Upper lobe of right lung (tissue), 1 donor: ENCODE measurements around the gene MAP3K20. TPM values are rescaled to one million over a fixed set of nuclear protein-coding genes. Genes with fewer than 3 reads are reported as not detected.

ENCODE experiments used
- ATAC-seq: fragments of 200-7000 bp; cut with Tn5 transposase; one replicate; pipeline ENCODE4 v1.9.1; 2020; ENCODE audit warnings: mild to moderate bottlenecking, moderate library complexity
- DNase-seq: peaks from one replicate; pipeline ENCODE4 v3.0.0-alpha.2; 2020
- H3K27ac ChIP-seq: fragments of 200-600 bp; one replicate; pipeline ENCODE4 v1.8.0; 2022
- H3K27me3 ChIP-seq: fragments of 200-600 bp; one replicate; pipeline ENCODE4 v1.8.0; 2022; ENCODE audit warnings: mild to moderate bottlenecking
- H3K36me3 ChIP-seq: fragments of 200-600 bp; one replicate; pipeline ENCODE4 v1.8.0; 2022
- H3K4me1 ChIP-seq: fragments of 200-600 bp; one replicate; pipeline ENCODE4 v1.8.0; 2022
- H3K4me3 ChIP-seq: fragments of 200-600 bp; one replicate; pipeline ENCODE4 v1.8.0; 2022; ENCODE audit warnings: mild to moderate bottlenecking
- H3K9me3 ChIP-seq: fragments of 200-600 bp; one replicate; pipeline ENCODE4 v1.8.0; 2022
- intact Hi-C: fragments of 100-400 bp; cut with DNase I; formaldehyde crosslinking; loops from one replicate; pipeline ENCODE4 v1.11.0; 2022
- total RNA-seq: library from RNA; stranded (reverse); fragmentation: NEBNext Ultra II Directional; extraction: Animal tissue kit (Norgen Biotek cat#: 25700); gene quantifications from one replicate; pipeline ENCODE4 v1.2.1, GENCODE V29; 2021
- TF ChIP-seq, protein P1 (sequence below): fragments of 200-600 bp; IDR thresholded peaks from one replicate; pipeline ENCODE4 v1.8.0; 2022; ENCODE audit warnings: antibody characterized with exemption
- donor health status: DM: no; HTN: yes; CAD: no; lungs with severe emphysema.

Gene MAP3K20
- total RNA-seq, 1 donor from 2014 or later: 52.0 TPM

DNA sequence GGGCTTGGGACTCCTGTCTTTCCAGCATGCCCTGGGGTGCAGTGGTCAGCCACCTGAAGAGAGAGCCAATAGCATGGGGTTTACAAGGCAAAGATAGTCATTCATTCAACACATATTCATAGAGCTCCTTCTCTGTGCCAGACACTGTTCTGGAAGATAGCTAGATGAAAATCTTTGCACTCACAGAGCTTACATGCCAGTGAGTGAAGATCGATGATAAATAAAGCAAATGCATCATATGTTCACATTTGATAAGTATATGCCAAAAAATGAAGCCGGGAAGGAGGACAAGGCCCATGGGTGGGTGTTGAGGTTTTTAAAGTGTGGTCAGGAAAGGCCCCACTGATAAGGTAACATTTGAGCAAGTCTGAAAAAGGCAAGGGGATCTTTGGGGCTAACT, 148.2 kb downstream of the MAP3K20 start:
- no peak for DNase-seq
- Histone ChIP-seq H3K4me1 (peaks cover 11% of the 10 kb centered on the region), H3K9me3 (no peaks in the 10 kb centered on the region), H3K4me3 (no peak overlapping the region), H3K36me3 (no peaks in the 10 kb centered on the region), H3K27ac (no peak overlapping the region), H3K27me3 (no peaks in the 10 kb centered on the region)
- intact Hi-C loops: no loop called here
- no peak for ATAC-seq
- TF ChIP-seq, protein P1, sequence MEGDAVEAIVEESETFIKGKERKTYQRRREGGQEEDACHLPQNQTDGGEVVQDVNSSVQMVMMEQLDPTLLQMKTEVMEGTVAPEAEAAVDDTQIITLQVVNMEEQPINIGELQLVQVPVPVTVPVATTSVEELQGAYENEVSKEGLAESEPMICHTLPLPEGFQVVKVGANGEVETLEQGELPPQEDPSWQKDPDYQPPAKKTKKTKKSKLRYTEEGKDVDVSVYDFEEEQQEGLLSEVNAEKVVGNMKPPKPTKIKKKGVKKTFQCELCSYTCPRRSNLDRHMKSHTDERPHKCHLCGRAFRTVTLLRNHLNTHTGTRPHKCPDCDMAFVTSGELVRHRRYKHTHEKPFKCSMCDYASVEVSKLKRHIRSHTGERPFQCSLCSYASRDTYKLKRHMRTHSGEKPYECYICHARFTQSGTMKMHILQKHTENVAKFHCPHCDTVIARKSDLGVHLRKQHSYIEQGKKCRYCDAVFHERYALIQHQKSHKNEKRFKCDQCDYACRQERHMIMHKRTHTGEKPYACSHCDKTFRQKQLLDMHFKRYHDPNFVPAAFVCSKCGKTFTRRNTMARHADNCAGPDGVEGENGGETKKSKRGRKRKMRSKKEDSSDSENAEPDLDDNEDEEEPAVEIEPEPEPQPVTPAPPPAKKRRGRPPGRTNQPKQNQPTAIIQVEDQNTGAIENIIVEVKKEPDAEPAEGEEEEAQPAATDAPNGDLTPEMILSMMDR: no peak

DNA sequence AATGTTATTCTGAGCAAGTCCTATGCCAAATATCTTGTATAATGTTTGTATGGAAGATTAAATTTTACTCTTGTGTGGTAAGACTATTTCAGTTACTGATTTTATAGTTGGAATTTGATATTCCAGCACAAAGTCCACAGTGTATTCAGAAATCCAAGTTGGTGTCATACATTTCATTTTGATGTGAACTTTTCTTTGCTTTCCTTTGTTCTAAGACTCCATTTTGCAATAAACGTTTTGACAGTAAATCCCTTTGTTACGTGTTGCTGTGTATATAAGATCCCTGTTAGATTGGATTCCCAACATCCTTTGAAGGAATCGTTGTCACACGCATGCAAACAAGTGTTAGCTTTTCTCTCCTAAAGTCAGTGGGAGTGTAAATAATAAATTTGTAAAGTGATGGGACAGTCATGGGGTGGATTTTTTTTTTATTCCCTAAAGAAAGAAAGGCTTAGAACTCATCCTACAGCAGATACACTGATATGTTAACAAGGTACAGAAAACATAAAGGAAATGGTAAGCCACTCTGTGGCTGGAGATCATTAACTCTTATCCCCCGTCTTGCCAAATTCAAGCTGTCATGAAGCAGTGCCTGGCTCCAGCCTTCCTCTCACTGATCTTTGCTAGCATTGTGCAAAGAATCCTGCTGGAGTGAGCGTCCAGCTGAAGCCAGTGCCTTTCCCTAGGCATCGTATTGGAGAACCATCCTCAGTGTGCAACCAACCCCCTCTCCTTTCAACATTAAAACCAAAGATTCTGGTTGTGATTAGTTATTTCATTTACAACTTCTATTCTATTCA, 151.5 kb downstream of the MAP3K20 start:
- no peaks in the 10 kb centered on the region for H3K27me3 ChIP-seq
- ATAC-seq (no peak), DNase-seq (no peak)
- TF ChIP-seq, protein P1: no peak
- intact Hi-C loops: no loop called here
- H3K36me3 ChIP-seq: no peaks in the 10 kb centered on the region
- peaks cover 13% of the 10 kb centered on the region for H3K4me1 ChIP-seq
- no peaks in the 10 kb centered on the region for H3K9me3 ChIP-seq
- no peak overlapping the region for H3K4me3 ChIP-seq
- H3K27ac ChIP-seq: no peak overlapping the region

DNA sequence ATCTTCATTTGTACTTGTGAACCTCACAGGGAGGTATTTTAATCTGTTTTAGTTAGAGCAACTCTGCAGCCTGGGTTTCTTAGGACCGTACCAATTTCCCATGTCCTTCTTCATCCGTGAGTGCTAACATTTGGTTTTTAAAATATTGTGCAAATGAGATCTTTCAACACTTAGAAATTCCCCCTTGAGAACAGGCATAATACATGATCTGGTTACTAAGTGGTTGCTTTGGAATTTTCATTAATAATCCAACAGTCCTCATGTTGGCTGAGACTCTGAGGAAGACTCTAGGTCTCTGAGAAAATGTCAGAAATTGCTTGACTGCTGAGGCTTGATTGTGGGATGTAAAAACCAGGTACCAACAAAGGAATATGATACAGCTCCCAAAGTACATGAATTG, 153.4 kb downstream of the MAP3K20 start:
- no peaks in the 10 kb centered on the region for H3K27me3 ChIP-seq
- intact Hi-C loops: no loop called here
- DNase-seq (no peak), ATAC-seq (no peak)
- TF ChIP-seq, protein P1: no peak
- H3K4me3 ChIP-seq: no peak overlapping the region
- H3K27ac ChIP-seq: no peak overlapping the region
- H3K9me3 ChIP-seq: no peaks in the 10 kb centered on the region
- H3K4me1 ChIP-seq: peaks cover 13% of the 10 kb centered on the region
- H3K36me3 ChIP-seq: peaks cover 9% of the 10 kb centered on the region

DNA sequence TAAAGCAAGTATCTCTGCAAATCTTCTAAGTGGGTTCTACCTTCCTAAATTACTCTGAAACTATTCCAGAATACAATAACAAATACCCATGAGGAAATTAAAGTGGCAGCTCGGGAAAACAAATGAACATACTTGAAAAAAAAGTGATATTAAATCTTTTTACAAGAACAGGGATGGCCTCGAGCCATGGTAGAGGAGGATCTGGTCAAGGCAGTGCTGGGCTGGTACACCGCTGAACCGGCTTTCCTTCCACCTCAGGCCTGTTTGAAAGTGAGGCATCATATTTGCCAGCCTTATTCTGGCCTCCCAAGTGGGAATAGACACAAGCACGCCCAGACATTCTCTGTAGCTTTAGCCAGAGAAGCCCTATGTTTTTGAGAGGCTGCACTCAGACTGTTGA, 154.5 kb downstream of the MAP3K20 start:
- H3K36me3 ChIP-seq: peaks cover 9% of the 10 kb centered on the region
- DNase-seq (no peak), ATAC-seq (no peak)
- no peaks in the 10 kb centered on the region for H3K27me3 ChIP-seq
- intact Hi-C loops: no loop called here
- H3K27ac ChIP-seq: peak overlapping the region; percentile 56
- no peaks in the 10 kb centered on the region for H3K9me3 ChIP-seq
- H3K4me3 ChIP-seq: no peak overlapping the region
- TF ChIP-seq, protein P1: no peak
- H3K4me1 ChIP-seq: peaks cover 13% of the 10 kb centered on the region

DNA sequence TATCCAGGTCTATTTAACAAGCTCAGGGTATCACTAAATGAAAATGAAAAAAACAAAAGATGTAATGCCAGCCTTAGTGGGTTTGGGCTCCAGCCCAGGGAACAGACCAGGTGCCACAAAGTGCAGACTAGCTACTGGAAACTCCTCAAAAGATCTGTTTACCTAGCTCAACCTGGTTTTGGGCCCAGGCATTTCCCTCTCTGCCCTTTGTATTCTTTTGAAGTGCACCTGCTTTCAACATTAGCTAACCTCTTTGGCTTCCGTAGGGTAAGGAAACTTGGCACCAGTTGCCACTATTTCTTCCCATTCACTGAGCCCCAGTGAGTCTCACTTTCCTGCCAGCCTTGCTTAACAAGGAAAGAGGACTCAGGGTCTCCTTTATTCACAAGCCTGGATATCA, 155.4 kb downstream of the MAP3K20 start:
- TF ChIP-seq, protein P1: no peak
- peak; percentile 94 for ATAC-seq
- Histone ChIP-seq H3K36me3 (peaks cover 9% of the 10 kb centered on the region), H3K4me1 (peaks cover 13% of the 10 kb centered on the region), H3K4me3 (no peak overlapping the region), H3K27ac (peak overlapping the region; percentile 61), H3K9me3 (no peaks in the 10 kb centered on the region), H3K27me3 (no peaks in the 10 kb centered on the region)
- peak; percentile 75 for DNase-seq
- intact Hi-C loops: no loop called here
